Choroid plexus epithelial cell (primary cell): ENCODE measurements around the gene PRKCA.

Experiments used
- DNase-seq: peaks from one replicate; pipeline ENCODE4 v3.0.0-alpha.2; 2010; ENCODE audit warnings: low read depth
- H3K4me3 ChIP-seq: 2 replicates; pipeline ENCODE4 v1.5.1; 2011; ENCODE audit warnings: low read depth, mild to moderate bottlenecking, control low read depth, low read length, moderate library complexity
- TF ChIP-seq, protein P1 (sequence below): conservative IDR thresholded peaks from 2 replicates; pipeline ENCODE4 v1.5.1; 2011; ENCODE audit warnings: low read depth, mild to moderate bottlenecking, control low read depth, inconsistent platforms, low read length, moderate library complexity

The PRKCA gene

DNA sequence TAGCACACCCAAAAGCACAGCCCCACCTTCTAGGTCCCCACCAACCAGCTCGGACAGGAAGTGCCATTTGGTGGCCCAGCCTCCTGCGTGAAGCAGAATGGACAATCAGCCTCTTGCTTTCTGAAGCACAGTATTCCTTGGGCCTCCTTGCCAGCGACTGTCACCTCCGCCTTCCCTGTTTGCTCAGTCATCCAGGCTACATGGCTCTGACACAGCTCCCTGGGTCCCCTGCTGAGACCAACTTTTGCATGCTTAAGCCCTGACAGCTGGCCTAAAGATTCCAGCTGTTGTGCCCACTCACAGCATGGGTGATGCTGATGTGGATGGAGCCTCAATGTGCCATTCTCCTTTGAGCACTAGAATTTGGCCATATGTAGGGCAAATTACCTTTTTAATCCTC is 528.0 kb downstream of the PRKCA start:
- DNase-seq = no peak
- TF ChIP-seq, protein P1, sequence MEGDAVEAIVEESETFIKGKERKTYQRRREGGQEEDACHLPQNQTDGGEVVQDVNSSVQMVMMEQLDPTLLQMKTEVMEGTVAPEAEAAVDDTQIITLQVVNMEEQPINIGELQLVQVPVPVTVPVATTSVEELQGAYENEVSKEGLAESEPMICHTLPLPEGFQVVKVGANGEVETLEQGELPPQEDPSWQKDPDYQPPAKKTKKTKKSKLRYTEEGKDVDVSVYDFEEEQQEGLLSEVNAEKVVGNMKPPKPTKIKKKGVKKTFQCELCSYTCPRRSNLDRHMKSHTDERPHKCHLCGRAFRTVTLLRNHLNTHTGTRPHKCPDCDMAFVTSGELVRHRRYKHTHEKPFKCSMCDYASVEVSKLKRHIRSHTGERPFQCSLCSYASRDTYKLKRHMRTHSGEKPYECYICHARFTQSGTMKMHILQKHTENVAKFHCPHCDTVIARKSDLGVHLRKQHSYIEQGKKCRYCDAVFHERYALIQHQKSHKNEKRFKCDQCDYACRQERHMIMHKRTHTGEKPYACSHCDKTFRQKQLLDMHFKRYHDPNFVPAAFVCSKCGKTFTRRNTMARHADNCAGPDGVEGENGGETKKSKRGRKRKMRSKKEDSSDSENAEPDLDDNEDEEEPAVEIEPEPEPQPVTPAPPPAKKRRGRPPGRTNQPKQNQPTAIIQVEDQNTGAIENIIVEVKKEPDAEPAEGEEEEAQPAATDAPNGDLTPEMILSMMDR = no peak
- no peak overlapping the region for H3K4me3 ChIP-seq

DNA sequence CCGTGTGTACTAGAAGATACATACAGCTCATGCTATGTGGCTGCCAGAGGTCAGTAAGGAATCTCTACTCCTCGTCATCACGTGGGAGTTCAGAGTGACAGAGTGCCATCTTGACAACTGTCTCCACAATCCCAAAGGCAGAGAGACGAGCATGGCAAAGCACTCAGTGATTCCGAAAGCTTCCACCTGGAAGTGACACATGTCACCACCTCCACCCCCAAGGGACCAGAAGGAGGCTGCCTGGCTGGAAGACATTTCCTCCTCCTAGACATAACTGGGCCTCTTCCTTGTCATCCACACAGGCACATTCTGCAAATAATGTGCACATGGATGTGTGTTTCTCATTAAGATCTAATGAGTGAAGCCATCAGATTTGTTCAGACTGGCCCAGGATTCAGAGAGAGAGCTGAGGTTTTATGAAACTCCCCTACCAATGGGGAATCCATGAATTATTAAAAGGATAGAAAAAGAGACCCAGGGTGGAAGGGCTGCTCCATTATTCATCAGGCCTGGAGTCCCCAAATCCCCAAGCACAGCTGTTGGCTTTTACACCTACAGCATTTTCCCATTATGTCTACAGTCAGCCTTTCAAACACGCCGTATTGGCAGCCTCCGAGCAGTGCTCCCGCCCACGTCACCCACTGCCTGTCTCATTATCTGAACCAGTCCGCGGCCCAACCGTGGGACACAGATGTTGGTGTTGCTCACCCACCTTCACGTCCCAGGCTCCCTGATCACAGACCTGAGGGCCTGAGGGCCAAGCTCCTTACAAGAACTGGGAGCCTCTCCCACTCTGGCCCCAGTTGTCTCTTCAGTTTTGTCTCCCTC is 529.2 kb downstream of the PRKCA start:
- TF ChIP-seq, protein P1 = no peak
- H3K4me3 ChIP-seq = no peak overlapping the region
- no peak for DNase-seq

DNA sequence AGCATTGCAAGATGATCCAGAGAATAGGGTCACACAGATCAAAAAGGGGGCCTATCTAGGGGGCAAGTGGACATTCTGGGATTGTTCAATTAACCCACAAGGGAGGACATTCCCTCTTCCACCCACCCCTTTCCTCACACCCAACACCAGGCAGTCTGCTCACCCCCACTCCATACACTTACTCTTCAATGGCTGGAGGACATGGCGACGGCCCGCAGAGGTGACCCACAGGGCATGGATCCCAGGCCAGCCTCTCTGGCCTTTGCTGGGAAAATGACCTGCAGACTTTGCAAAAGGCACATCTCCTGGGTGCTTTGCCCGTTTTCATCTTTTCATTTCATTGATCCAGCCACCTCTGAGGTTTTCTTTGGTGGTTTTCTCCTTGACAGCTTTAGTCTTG is 530.8 kb downstream of the PRKCA start:
- DNase-seq = no peak
- no peak overlapping the region for H3K4me3 ChIP-seq
- TF ChIP-seq, protein P1 = no peak

DNA sequence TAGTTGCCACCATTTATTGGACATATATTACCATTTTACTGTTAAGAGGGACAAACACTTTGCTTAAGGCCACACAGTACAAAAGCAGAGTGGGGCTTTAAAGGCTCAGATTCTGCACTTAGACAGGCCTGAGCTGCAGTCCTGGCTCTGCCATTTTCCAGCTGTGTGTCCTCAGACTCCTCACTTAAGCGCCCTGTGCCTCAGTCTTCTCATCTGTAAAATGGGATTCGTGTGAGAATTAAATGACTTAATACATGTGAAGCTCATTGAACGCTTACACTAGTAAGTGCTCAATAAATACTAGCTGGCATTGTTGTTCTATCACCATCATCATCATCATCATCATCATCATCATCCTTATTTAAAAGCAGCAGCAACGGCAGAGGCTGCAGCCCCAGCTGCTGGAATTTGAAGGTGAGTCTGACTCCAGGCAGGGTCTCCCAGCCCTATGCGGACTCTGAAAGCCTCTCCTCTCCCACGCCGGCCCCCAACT is 532.1 kb downstream of the PRKCA start:
- DNase-seq = no peak
- TF ChIP-seq, protein P1 = no peak
- H3K4me3 ChIP-seq = no peak overlapping the region

DNA sequence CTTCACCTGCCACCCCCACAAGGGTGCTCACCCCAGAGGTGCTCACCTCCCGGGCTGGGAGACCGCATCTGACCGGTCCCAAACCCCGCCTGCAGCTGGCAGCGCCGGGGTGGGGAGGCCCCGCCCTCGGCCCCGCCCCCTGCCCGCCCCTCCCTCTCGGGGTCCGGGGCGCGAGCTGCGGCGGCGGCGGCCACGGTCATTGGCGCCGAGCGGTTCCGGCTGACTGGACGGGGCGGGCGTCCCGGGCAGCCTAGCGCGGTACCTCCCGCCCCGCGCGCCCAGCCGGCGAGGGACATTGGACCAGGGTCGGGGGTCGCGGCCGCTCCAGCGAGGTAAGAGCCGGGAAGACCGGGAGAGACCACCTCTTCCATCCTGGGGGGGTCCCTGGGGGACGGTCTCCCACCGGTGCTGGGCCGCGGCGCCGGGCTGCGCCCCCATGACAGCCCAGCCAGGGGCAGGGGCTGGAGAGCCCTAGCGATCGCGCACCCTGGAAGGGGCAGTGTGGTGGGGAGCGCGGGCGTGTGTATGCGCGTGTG is 532.6 kb downstream of the PRKCA start, which contains the start of gene CACNG5:
Gene CACNG5 (plus strand): TSS at position 199 of the 536 bp plus-strand sequence. CDS start 42,216 bp downstream, outside the sequence.
- no peak for DNase-seq
- H3K4me3 ChIP-seq = no peak within 1 kb of the TSS

DNA sequence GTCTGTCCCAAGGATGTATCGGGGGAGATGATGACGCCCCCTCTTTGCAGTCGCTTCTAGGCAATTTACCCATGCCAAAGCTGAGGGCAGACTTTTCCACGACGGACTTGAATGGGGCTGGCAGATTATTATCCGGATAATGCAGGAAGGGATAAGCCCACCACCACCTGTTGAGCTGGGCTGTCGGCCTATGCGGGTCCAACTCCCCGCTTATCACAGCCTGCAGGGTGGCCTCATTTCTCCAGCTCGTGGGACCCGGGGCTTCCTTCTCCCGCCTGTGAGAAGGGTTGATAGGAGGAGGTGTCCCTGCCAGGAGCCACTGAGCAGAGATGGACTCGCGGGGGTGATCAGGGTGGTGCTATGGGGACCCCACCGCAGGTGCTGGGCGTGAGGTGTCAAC is 533.1 kb downstream of the PRKCA start:
- H3K4me3 ChIP-seq = no peak overlapping the region
- no peak for DNase-seq
- TF ChIP-seq, protein P1 = no peak

More for the DNA sequence above, 532.6 kb downstream of the PRKCA start, which contains the start of gene CACNG5:
- TF ChIP-seq, protein P1 = no peak
